ENCODE results near the gene SMC1B.

- TF ChIP-seq POLR2A (IDR thresholded peaks at IDR 0.05; ENCODE audit: low read depth, low read length), result no peak
- TF ChIP-seq POLR2AphosphoS5 (IDR thresholded peaks at IDR 0.05; ENCODE audit: low read depth, low read length), result no peak
- no peak for TF ChIP-seq TAF1 (IDR thresholded peaks at IDR 0.05; ENCODE audit: borderline replicate concordance, low read depth, low read length)
Observed at GRCh38 chr22:45358127-45358526, 55.3 kb downstream of the SMC1B start.

Measured in GM12892 (cell line).